ENCODE data around the gene MX1.
A peak's percentile ranks its signal among the peaks of the same experiment; 100 is the strongest.

Gene MX1

DNA sequence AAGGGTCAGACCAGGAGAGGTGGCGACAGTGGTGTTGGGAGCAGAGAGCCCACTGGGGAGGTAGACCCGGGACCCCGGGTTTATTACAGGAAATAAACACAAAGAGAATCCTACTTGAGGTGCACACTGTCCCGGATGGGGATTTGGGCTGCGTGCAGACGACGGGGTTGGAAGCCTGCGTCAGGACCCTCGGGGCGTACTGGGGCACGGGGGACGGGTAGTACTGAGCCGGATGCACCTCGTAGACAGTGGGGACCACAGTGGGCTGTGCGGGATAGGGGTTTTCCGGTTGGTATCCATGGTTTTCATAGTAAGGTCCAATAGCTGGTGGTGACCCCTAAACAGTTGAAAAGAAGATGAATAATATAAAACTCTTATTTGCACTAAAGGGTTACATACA lies 68.2 kb downstream of the MX1 start:
- no peak for DNase-seq

- DNase-seq: no peak
Measured at GRCh38 chr21:41497008-41497407, 71.0 kb downstream of the MX1 start.

GRCh38 chr21:41497788-41498187 lies 71.7 kb downstream of the MX1 start:
- DNase-seq: no peak

DNA sequence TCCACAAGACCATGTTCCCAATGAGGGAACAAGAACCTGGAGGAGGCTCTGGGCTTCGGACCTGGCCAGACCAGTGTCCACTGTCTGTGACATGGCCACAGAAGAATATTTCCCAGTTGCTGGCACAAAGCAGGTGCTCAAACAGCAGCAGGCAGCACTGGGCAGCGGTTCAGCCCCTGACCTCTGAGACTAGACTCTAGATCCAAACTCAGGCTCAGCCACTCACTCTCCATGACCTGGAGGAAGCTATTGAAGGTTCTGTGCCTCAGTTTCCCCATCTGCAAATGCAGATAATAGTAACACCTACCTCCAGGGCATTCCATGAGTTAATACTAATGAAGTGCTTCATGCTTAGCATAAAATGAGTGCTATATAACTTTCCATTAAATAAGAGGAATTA lies 73.9 kb downstream of the MX1 start:
- no peak for DNase-seq

- no peak for DNase-seq
Measured at GRCh38 chr21:41500363-41500762, 74.3 kb downstream of the MX1 start.

DNA sequence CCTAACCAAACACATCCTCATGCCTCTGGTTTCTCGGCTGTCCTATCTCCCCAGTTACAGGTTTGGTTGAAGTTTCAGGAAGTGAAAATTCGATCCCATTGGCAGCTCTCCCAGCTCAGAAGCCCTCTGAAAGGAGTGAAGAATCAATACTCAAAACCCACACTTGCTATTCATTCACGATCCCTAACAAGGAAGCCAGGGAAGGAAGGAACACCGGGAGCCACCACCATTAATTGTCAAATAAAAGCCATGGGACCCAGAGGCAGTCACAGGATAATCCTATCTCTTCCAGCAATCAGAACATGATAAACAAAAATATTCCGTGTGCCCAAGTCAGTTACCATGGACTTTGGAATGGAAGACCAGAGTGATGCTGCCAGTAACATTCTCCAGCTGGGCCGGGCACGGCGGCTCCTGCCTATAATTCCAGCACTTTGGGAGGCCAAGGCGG lies 74.9 kb downstream of the MX1 start:
- no peak for DNase-seq

DNA sequence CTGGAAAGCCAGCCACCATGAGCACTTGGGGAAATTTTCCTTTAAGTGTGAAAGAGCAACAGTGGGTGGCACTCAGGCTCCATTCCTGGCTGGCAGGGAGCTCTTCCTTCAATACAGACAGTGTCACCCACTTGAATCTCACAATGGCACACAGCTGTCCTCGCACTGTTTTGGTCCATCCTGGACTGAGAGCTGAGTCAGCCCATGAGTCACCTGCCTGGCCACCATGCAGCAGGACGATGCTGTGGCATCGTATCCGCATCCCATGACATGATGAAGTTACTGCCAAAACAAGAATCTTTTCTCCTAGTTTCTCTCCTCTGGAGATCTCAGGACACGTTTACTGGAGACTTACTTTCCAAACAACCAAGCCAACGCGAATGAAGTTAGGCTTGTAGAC lies 75.9 kb downstream of the MX1 start:
- DNase-seq: peak; percentile 18

DNA sequence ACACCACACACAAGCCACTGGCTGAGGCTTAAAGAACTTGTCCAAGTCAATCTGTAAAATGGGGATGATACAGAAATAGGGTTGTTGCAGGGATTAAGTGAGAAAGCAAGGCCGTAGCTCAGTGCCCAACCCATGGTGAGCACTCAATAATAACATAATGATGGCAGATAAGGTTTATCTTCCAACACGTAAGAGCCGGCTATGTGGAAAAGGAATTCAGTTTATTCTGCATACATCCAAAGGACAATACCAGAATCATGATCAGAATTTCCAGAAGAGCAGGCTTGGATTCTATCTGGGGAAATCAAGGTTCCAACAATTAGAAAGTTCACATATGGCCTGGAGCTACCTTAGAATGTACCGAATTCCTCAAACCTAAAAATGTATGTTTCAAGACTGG lies 77.3 kb downstream of the MX1 start:
- DNase-seq: no peak

DNA sequence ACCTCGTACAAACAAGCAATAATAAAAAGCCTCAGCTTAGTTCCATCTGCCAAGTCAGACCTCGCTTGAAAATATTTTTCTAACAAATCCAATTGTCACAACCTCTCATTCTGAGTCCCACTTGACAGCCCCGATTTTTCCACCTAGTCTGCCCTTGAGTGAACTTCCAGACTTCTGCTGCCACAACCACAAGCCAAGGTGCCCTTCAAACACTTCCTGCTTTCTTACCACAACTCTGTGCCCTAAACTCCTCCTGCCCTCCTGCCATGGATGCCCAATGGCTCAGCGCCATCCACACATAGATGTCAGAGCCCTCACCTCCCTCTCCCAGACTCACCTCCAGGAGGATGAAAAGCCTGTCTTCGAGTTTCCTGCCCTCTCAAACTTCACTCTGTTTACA lies 78.0 kb downstream of the MX1 start:
- DNase-seq: no peak

GRCh38 chr21:41506005-41506594 lies 80.1 kb downstream of the MX1 start:
- DNase-seq: no peak

GRCh38 chr21:41506611-41507520 lies 80.8 kb downstream of the MX1 start:
- peak; percentile 15 for DNase-seq

DNA sequence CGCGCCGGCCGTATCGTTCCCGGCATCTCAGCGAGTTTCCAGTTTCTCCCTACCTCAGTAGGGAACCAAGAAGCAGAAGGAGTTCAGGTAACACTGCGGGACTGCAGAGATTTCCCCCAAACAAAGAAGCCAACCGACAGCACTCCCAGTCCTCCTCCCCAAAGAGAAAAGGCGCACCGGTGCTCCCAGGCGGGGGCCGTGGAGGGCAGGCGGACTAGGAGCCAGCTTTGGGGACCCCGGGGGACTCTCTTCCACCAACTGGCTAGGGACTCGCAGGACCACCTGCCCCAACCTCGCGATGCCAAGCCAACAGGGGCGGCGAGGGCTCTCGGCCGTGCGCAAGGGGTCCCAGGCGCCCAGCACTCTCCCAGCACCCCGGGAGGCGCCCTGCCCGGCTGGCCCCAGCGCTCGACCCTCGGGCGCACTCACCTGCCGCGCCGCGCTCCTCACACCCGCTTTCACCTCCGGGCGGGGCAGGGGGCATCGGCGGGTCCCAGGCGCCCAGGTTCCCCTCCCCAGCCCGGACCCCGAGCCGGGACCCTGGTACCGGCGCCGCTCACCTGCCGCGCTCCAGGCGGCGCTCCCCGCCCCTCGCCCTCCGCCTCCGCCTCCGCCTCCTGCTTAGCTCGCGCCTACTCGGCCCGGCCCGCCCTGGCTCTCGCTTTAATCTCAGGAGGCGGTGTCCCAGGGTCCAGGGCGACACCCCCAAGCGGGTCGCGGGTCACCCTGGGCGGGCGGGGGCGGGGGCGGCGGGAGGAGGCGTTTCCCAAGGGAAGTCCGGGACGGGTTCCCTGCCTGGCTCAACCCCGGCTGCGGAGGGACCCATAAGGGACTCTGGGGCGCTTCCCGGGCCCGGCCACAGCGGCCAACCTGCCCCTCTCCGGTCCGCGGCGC lies 81.7 kb downstream of the MX1 start, which contains the start of gene TMPRSS2:
TSS of gene TMPRSS2 (minus strand) at position 638 of the 894 bp plus-strand sequence. CDS start 10,025 bp downstream, outside the sequence.
- DNase-seq: no peak

DNA sequence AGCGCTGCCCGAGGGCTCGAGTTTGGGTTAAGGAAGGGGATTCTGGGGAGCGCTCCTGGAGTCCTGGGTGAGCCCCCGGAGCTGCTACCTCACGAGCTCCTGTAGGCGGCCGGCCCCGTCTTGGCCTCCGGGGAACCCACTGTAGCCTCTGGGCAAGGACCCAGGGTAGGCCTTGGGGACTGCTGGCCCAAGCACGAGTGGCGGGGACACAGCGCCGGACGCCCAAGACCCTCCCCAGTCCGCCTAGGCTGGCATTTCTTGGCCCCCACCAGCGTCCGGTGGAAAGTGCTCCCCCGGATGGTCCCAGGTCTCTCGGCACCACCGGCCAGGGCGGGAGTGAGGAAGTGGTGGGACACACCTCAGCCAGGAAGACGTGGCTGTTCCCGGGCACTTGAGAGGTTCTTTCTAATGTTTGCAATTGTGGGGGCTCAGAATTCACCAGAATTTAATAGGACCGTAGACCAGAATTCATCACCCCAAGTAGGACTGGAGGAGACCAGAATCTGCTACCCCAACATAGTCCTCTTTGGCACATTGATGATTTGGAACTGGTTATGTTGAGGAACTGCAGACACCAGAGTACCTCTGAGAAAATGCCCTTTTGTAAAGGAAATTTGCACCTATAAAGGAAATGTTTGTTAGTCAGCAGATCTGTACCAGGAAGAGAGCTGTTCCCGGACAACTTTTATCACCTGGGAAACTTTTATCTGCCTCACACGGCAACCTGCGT lies 82.5 kb downstream of the MX1 start:
- DNase-seq: no peak
